Trophoblast cell (in vitro differentiated cells and primary cell): ENCODE data around the gene ZNF335.

Experiments
- DNase-seq, 2 donors: peaks; one replicate each; pipeline ENCODE4 v3.0.0-alpha.2; 2016
- H2AFZ ChIP-seq: 2 replicates; pipeline ENCODE4 v1.6.1; 2013; ENCODE audit warnings: low read length, moderate library complexity, mild to moderate bottlenecking; ENCODE audit not compliant: insufficient read depth, poor library complexity
- H2AK5ac ChIP-seq: 2 replicates; pipeline ENCODE4 v1.6.1; 2013; ENCODE audit warnings: mild to moderate bottlenecking, low read length
- H2BK120ac ChIP-seq: 2 replicates; pipeline ENCODE4 v1.6.1; 2013; ENCODE audit warnings: low read length, mild to moderate bottlenecking, moderate library complexity; ENCODE audit not compliant: insufficient read depth, poor library complexity
- H2BK12ac ChIP-seq: 2 replicates; pipeline ENCODE4 v1.6.1; 2013; ENCODE audit warnings: mild to moderate bottlenecking, low read length, moderate library complexity
- H2BK5ac ChIP-seq: 2 replicates; pipeline ENCODE4 v1.6.1; 2013; ENCODE audit warnings: low read length, low read depth, moderate library complexity, mild to moderate bottlenecking; ENCODE audit not compliant: poor library complexity
- H3K14ac ChIP-seq: 2 replicates; pipeline ENCODE4 v1.6.1; 2013; ENCODE audit warnings: mild to moderate bottlenecking, low read length
- H3K18ac ChIP-seq: 2 replicates; pipeline ENCODE4 v1.6.1; 2013; ENCODE audit warnings: mild to moderate bottlenecking, low read length
- H3K23ac ChIP-seq: 2 replicates; pipeline ENCODE4 v1.6.1; 2013; ENCODE audit warnings: low read length
- H3K27ac ChIP-seq: 2 replicates; pipeline ENCODE4 v1.5.1; 2013; ENCODE audit warnings: low read depth, mild to moderate bottlenecking, inconsistent platforms, low read length, moderate library complexity
- H3K27me3 ChIP-seq: 2 replicates; pipeline ENCODE4 v1.6.1; 2013; ENCODE audit warnings: inconsistent platforms, mild to moderate bottlenecking, low read length, moderate library complexity; ENCODE audit not compliant: insufficient read depth
- H3K36me3 ChIP-seq, 2 experiments: 1 replicate in 1 of 2; 2 replicates in 1 of 2; pipeline ENCODE4 v1.6.1; 2013; ENCODE audit warnings: low read length in 2 of 2, mild to moderate bottlenecking in 2 of 2, moderate library complexity in 1 of 2; ENCODE audit not compliant: insufficient read depth in 2 of 2, control insufficient read depth in 1 of 2
- H3K4ac ChIP-seq: 2 replicates; pipeline ENCODE4 v1.6.1; 2013; ENCODE audit warnings: low read depth, mild to moderate bottlenecking, low read length, moderate library complexity
- H3K4me1 ChIP-seq, 2 experiments: 1 replicate in 1 of 2; 2 replicates in 1 of 2; pipeline ENCODE4 v1.6.1; 2013; ENCODE audit warnings: low read length in 2 of 2, mild to moderate bottlenecking in 2 of 2, moderate library complexity in 1 of 2; ENCODE audit not compliant: insufficient read depth in 2 of 2, control insufficient read depth in 1 of 2
- H3K4me2 ChIP-seq: 2 replicates; pipeline ENCODE4 v1.6.1; 2013; ENCODE audit warnings: inconsistent platforms, mild to moderate bottlenecking, low read length, moderate library complexity
- H3K4me3 ChIP-seq: 2 replicates; pipeline ENCODE4 v1.5.1; 2013; ENCODE audit warnings: mild to moderate bottlenecking, low read depth, low read length, inconsistent platforms
- H3K79me1 ChIP-seq: one replicate; pipeline ENCODE4 v1.6.1; 2013; ENCODE audit warnings: low read length
- H3K79me2 ChIP-seq: 2 replicates; pipeline ENCODE4 v1.6.1; 2013; ENCODE audit warnings: low read length, mild to moderate bottlenecking; ENCODE audit not compliant: control insufficient read depth, insufficient read depth, poor library complexity
- H3K9ac ChIP-seq: 2 replicates; pipeline ENCODE4 v1.6.1; 2013; ENCODE audit warnings: mild to moderate bottlenecking, low read length
- H3K9me3 ChIP-seq: 2 replicates; pipeline ENCODE4 v1.6.1; 2013; ENCODE audit warnings: low read depth, mild to moderate bottlenecking, control low read depth, inconsistent platforms, low read length; ENCODE audit not compliant: insufficient read depth
- H4K12ac ChIP-seq: 2 replicates; pipeline ENCODE4 v1.6.1; 2013; ENCODE audit warnings: low read depth, mild to moderate bottlenecking, low read length, moderate library complexity
- H4K8ac ChIP-seq: 2 replicates; pipeline ENCODE4 v1.6.1; 2013; ENCODE audit warnings: low read depth, mild to moderate bottlenecking, low read length, moderate library complexity
- H4K91ac ChIP-seq: one replicate; pipeline ENCODE4 v1.6.1; 2013; ENCODE audit warnings: low read depth, mild to moderate bottlenecking, low read length, moderate library complexity
- WGBS: extraction: QIAGEN DNeasy Blood & Tissue Kit; methylation state at CpG from one replicate; pipeline ENCODE4 v1.1.7; 2013; ENCODE audit warnings: missing lambda C conversion rate; ENCODE audit not compliant: insufficient read length, insufficient coverage; ENCODE audit errors: extremely low coverage; 5-methylcytosine and 5-hydroxymethylcytosine counted together

The ZNF335 gene

DNA sequence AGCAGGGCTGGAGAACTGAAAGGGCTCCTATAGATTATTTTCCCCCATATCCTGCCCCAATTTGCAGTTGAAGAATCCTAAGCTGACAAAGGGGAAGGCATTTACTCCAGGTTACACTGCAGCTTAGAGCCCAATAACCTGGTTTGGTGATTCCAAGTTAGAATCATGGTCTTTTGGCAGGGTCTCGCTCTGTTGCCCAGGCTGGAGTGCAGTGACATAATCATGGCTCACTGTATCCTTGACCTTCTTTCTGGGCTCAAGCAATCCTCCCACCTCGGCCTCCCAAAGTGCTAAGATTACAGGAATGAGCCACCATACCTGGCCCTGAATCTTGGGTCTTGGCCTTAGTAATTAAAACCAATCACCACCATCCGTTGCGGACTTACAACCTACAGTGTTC lies 35.7 kb upstream of the ZNF335 start:
- no peak overlapping the region for H3K4me3 ChIP-seq
- peak overlapping the region; percentile 67 for H2AK5ac ChIP-seq
- peak overlapping the region; percentile 16 for H2BK120ac ChIP-seq
- H4K8ac ChIP-seq: no peak overlapping the region
- H3K27ac ChIP-seq: peak overlapping the region; percentile 19
- DNase-seq: no peak
- WGBS: no CpG with 5 or more reads among the region's 4 CpGs
- H3K79me1 ChIP-seq: peaks cover 32% of the 10 kb centered on the region
- H2BK5ac ChIP-seq: peak overlapping the region; percentile 36
- H3K4me1 ChIP-seq: peaks cover 18 to 36% of the 10 kb centered on the region in 2 experiments
- H3K9ac ChIP-seq: no peak overlapping the region
- H3K23ac ChIP-seq: no peak overlapping the region
- H3K9me3 ChIP-seq: peaks cover 14% of the 10 kb centered on the region
- H3K79me2 ChIP-seq: no peaks in the 10 kb centered on the region
- H3K4me2 ChIP-seq: no peak overlapping the region
- no peak overlapping the region for H2AFZ ChIP-seq
- H2BK12ac ChIP-seq: peak overlapping the region; percentile 23
- peak overlapping the region; percentile 49 for H3K14ac ChIP-seq
- H4K91ac ChIP-seq: peak overlapping the region; percentile 79
- H3K27me3 ChIP-seq: no peaks in the 10 kb centered on the region
- H3K4ac ChIP-seq: peak overlapping the region; percentile 12
- peak overlapping the region; percentile 16 for H3K18ac ChIP-seq
- H3K36me3 ChIP-seq: peaks cover 7% of the 10 kb centered on the region in 2 experiments
- no peak overlapping the region for H4K12ac ChIP-seq

DNA sequence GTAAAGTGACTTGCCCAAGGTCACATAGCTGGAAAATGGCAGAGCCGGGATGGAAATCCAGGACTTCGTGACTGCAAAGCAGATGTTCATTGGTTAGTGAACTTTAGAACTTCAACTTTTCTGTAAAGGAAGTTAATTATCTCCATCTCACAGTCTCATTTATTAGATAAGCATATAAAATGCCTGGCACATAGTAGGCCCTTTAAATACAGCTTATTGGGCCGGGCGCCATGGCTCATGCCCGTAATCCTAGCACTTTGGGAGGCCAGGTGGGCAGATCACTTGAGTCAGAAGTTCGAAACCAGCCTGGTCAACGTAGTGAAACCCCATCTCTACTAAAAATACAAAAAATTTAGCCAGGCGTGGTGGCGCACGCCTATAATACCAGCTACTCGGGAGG lies 35.0 kb upstream of the ZNF335 start:
- no CpG with 5 or more reads among the region's 11 CpGs for WGBS
- H2AFZ ChIP-seq: no peak overlapping the region
- H3K18ac ChIP-seq: no peak overlapping the region
- H2AK5ac ChIP-seq: no peak overlapping the region
- no peak overlapping the region for H3K4me3 ChIP-seq
- peak overlapping the region; percentile 38 for H4K91ac ChIP-seq
- H3K9ac ChIP-seq: no peak overlapping the region
- H3K4ac ChIP-seq: no peak overlapping the region
- H3K27ac ChIP-seq: no peak overlapping the region
- H2BK12ac ChIP-seq: no peak overlapping the region
- H4K8ac ChIP-seq: no peak overlapping the region
- peaks cover 4 to 7% of the 10 kb centered on the region in 2 experiments for H3K36me3 ChIP-seq
- no peak overlapping the region for H3K4me2 ChIP-seq
- no peak overlapping the region for H2BK5ac ChIP-seq
- peaks cover 14% of the 10 kb centered on the region for H3K9me3 ChIP-seq
- H3K79me1 ChIP-seq: peaks cover 32% of the 10 kb centered on the region
- no peaks in the 10 kb centered on the region for H3K79me2 ChIP-seq
- no peak overlapping the region for H3K14ac ChIP-seq
- H4K12ac ChIP-seq: no peak overlapping the region
- no peak overlapping the region for H2BK120ac ChIP-seq
- peaks cover 18 to 36% of the 10 kb centered on the region in 2 experiments for H3K4me1 ChIP-seq
- no peak for DNase-seq
- H3K27me3 ChIP-seq: no peaks in the 10 kb centered on the region
- H3K23ac ChIP-seq: no peak overlapping the region

DNA sequence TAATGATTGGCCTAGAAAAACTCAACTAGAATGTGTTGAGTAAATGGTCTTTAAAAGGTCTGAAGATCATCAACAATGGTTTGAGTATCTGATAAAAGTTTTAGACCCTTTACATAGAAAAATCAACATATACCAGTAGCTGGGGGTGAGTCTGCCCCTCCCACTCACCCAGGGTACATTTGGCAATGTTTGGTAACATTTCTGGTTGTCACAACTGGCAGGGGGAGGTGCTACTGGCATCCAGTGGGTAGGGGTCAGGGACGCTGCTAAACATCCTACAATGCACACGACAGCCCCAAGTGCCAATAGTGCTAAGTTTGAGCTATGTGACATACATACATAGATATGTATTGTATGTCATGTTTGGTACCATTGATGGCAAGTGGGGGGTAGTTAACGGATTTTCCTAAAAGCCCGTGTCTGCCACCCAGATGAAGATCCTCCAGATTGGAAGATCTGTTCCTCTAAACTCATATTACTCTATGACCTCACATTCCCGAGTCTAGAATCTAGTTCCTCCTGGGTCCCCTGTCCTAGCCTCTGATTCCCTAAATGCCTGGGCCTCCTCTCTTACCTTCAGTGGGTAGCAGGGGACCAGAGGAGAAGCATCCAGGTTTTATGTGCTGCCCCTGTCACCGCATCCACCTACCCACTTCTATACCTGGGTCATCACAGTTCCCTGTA lies 34.2 kb upstream of the ZNF335 start:
- peaks cover 3% of the 10 kb centered on the region in 2 experiments for H3K36me3 ChIP-seq
- H3K79me1 ChIP-seq: peaks cover 36% of the 10 kb centered on the region
- no peak for DNase-seq
- no peak overlapping the region for H3K14ac ChIP-seq
- H3K4me3 ChIP-seq: no peak overlapping the region
- peaks cover 8% of the 10 kb centered on the region for H3K9me3 ChIP-seq
- peak overlapping the region; percentile 13 for H4K8ac ChIP-seq
- H2AK5ac ChIP-seq: peak overlapping the region; percentile 84
- no CpG with 5 or more reads among the region's 6 CpGs for WGBS
- H3K27me3 ChIP-seq: no peaks in the 10 kb centered on the region
- H3K79me2 ChIP-seq: no peaks in the 10 kb centered on the region
- H3K4ac ChIP-seq: no peak overlapping the region
- no peak overlapping the region for H2AFZ ChIP-seq
- H4K91ac ChIP-seq: peak overlapping the region; percentile 85
- peaks cover 22 to 40% of the 10 kb centered on the region in 2 experiments for H3K4me1 ChIP-seq
- no peak overlapping the region for H3K9ac ChIP-seq
- no peak overlapping the region for H3K23ac ChIP-seq
- peak overlapping the region; percentile 31 for H2BK5ac ChIP-seq
- H3K4me2 ChIP-seq: no peak overlapping the region
- no peak overlapping the region for H4K12ac ChIP-seq
- H2BK120ac ChIP-seq: peak overlapping the region; percentile 61
- peak overlapping the region; percentile 95 for H2BK12ac ChIP-seq
- H3K18ac ChIP-seq: no peak overlapping the region
- no peak overlapping the region for H3K27ac ChIP-seq

DNA sequence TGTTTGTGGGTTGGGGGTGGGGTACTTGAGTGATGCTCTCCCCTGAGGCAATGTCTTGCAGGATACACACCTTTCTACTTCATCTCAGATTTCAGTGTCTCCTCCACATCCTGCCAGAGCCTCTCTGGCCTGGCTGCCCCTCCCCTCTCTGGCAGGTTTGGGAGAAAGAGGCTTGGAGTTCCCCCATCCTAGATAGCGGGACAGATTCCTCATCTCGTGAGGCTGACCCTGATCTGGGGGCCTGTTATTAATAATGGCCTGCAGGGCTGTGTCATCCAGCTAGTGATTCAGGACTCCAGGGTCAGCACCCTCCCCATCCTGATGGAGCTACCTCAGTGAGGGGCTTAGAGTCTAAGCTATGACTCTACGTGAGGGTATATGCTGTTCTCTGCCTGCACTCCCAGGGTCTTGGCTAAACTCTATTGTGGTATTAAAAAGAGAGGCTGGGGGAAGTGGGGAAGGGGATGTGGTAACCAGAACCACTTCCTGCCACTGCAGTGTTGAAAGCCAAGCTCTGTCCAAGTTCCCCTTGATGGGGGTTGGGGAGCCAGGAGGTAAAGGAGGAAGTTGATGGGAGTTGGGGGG lies 33.0 kb upstream of the ZNF335 start:
- peak overlapping the region; percentile 62 for H2BK120ac ChIP-seq
- peak overlapping the region; percentile 63 for H2BK5ac ChIP-seq
- no peak overlapping the region for H4K12ac ChIP-seq
- peak overlapping the region; percentile 92 for H3K27ac ChIP-seq
- H3K4ac ChIP-seq: no peak overlapping the region
- peak overlapping the region; percentile 9 for H4K8ac ChIP-seq
- H3K36me3 ChIP-seq: no peaks in the 10 kb centered on the region
- peak overlapping the region; percentile 72 for H2BK12ac ChIP-seq
- no peaks in the 10 kb centered on the region for H3K79me2 ChIP-seq
- no peak overlapping the region for H3K23ac ChIP-seq
- no CpG with 5 or more reads among the region's 3 CpGs for WGBS
- H3K79me1 ChIP-seq: peaks cover 37% of the 10 kb centered on the region
- H2AK5ac ChIP-seq: no peak overlapping the region
- H3K4me1 ChIP-seq: peaks cover 27 to 48% of the 10 kb centered on the region in 2 experiments
- H3K14ac ChIP-seq: peak overlapping the region; percentile 36
- peak overlapping the region; percentile 76 for H4K91ac ChIP-seq
- no peak overlapping the region for H3K18ac ChIP-seq
- H3K27me3 ChIP-seq: no peaks in the 10 kb centered on the region
- H3K4me2 ChIP-seq: peak overlapping the region; percentile 57
- no peak overlapping the region for H3K4me3 ChIP-seq
- H3K9me3 ChIP-seq: no peaks in the 10 kb centered on the region
- peak in 1 of 2 donors; percentile 25 for DNase-seq
- H3K9ac ChIP-seq: no peak overlapping the region
- H2AFZ ChIP-seq: no peak overlapping the region
